SK-N-SH (cell line): ENCODE results near the gene TRIP10. TPM values are rescaled to one million over a fixed set of nuclear protein-coding genes. Genes with fewer than 3 reads are reported as not detected.

Experiments used
- CTCF ChIA-PET: fragments of 300-600, 350-600 bp; formaldehyde crosslinking; extraction: SDS; loops from one replicate; lab custom pipeline; 2021; lab: Yijun Ruan, JAX
- POLR2A ChIA-PET: fragments of 350-600 bp; sonication (Branson Sonifier 250); formaldehyde crosslinking; extraction: SDS; loops from one replicate; lab custom pipeline; 2020; ENCODE audit warnings: antibody characterized with exemption, inconsistent platforms; lab: Yijun Ruan, JAX
- DNase-seq: peaks from one replicate; pipeline ENCODE4 v3.0.0; 2012
- H2AFZ ChIP-seq: fragments of 200-600 bp; sonication (generic); 2 replicates; pipeline ENCODE4 v1.8.1; 2016; ENCODE audit warnings: antibody characterized with exemption, mild to moderate bottlenecking, low read depth
- H3F3A ChIP-seq: fragments of 200-600 bp; sonication (generic); replicated peaks from 2 replicates; pipeline ENCODE3; 2016; ENCODE audit warnings: antibody characterized with exemption, mild to moderate bottlenecking; ENCODE audit not compliant: insufficient read depth
- H3K27ac ChIP-seq, 2 experiments: fragments of 200-500 bp in 1 of 2; fragments of 200-600 bp in 1 of 2; sonication (Bioruptor generic) in 1 of 2; sonication (generic), shearing (Covaris generic) in 1 of 2; 2 replicates each; pipeline versions ENCODE4 v1.5.1 to v1.6.1; 2014 to 2016; ENCODE audit warnings: low read depth in 2 of 2, inconsistent platforms in 1 of 2, low read length in 1 of 2, mild to moderate bottlenecking in 1 of 2, mixed read lengths in 1 of 2
- H3K27me3 ChIP-seq: fragments of 200-600 bp; sonication (generic), shearing (Covaris generic); 2 replicates; pipeline ENCODE4 v1.6.1; 2016; ENCODE audit warnings: mixed run types; ENCODE audit not compliant: insufficient read depth
- H3K36me3 ChIP-seq, 2 experiments: fragments of 200-500 bp in 1 of 2; fragments of 200-600 bp in 1 of 2; sonication (Bioruptor generic) in 1 of 2; sonication (generic) in 1 of 2; replicated peaks in 1 of 2; 2 replicates each; pipeline versions ENCODE3 to v1.5.1; 2014 to 2016; ENCODE audit warnings: low read length in 1 of 2, mild to moderate bottlenecking in 1 of 2; ENCODE audit not compliant: insufficient read depth in 2 of 2, control insufficient read depth in 1 of 2
- H3K4me1 ChIP-seq, 2 experiments: fragments of 200-500 bp in 1 of 2; fragments of 200-600 bp in 1 of 2; sonication (Bioruptor generic) in 1 of 2; sonication (generic), shearing (Covaris generic) in 1 of 2; 2 replicates each; pipeline versions ENCODE4 v1.5.1 to v1.6.1; 2014 to 2016; ENCODE audit warnings: low read depth in 1 of 2, low read length in 1 of 2, mixed run types in 1 of 2; ENCODE audit not compliant: insufficient read depth in 2 of 2, control insufficient read depth in 1 of 2
- H3K4me2 ChIP-seq: fragments of 200-600 bp; sonication (generic), shearing (Covaris generic); 2 replicates; pipeline ENCODE4 v1.6.1; 2017; ENCODE audit warnings: mixed run types
- H3K4me3 ChIP-seq, 2 experiments: fragments of 200-500 bp in 1 of 2; fragments of 200-600 bp in 1 of 2; sonication (Bioruptor generic) in 1 of 2; sonication (generic), shearing (Covaris generic) in 1 of 2; 2 replicates each; pipeline versions ENCODE4 v1.5.1 to v1.8.1; 2014 to 2016; ENCODE audit warnings: low read depth in 2 of 2, inconsistent platforms in 1 of 2, low read length in 1 of 2, mild to moderate bottlenecking in 1 of 2, mixed read lengths in 1 of 2, moderate library complexity in 1 of 2
- H3K79me2 ChIP-seq: fragments of 200-600 bp; sonication (generic); 2 replicates; pipeline ENCODE4 v1.8.1; 2017; ENCODE audit warnings: mild to moderate bottlenecking; ENCODE audit not compliant: insufficient read depth
- H3K9ac ChIP-seq: fragments of 200-600 bp; sonication (generic); 2 replicates; pipeline ENCODE4 v1.6.1; 2017; ENCODE audit warnings: mixed run types
- H3K9me2 ChIP-seq: fragments of 200-600 bp; sonication (generic); 2 replicates; pipeline ENCODE4 v1.6.1; 2017; ENCODE audit warnings: mixed run types
- H3K9me3 ChIP-seq: fragments of 200-600 bp; sonication (generic); 2 replicates; pipeline ENCODE4 v1.6.1; 2017; ENCODE audit warnings: mixed run types, mild to moderate bottlenecking, moderate library complexity
- H4K20me1 ChIP-seq: fragments of 200-600 bp; sonication (generic); 2 replicates; pipeline ENCODE4 v1.6.1; 2017; ENCODE audit warnings: mild to moderate bottlenecking, mixed run types; ENCODE audit not compliant: insufficient read depth
- FOSL2 ChIP-seq: IDR thresholded peaks from 2 replicates; pipeline ENCODE4 v1.4.0; 2012; ENCODE audit warnings: low read depth, mild to moderate bottlenecking, moderate library complexity, borderline replicate concordance
- GABPA ChIP-seq: IDR thresholded peaks from 2 replicates; pipeline ENCODE4 v1.4.0; 2012; ENCODE audit warnings: low read depth, mild to moderate bottlenecking
- GATA2 ChIP-seq: sonication (generic); formaldehyde crosslinking; IDR thresholded peaks from 2 replicates; pipeline ENCODE4 v1.5.0; 2020; ENCODE audit warnings: mild to moderate bottlenecking, missing genetic modification reagents
- JUND ChIP-seq: IDR thresholded peaks from 2 replicates; pipeline ENCODE4 v1.4.0; 2012
- MXI1 ChIP-seq: IDR thresholded peaks from 2 replicates; pipeline ENCODE4 v1.6.1; 2012; ENCODE audit warnings: mild to moderate bottlenecking, low read depth, low read length, improper control_type of control experiment
- NRF1 ChIP-seq: IDR thresholded peaks from 2 replicates; pipeline ENCODE4 v1.6.1; 2012; ENCODE audit warnings: low read depth, mild to moderate bottlenecking, low read length
- PBX3 ChIP-seq: IDR thresholded peaks from 2 replicates; pipeline ENCODE4; 2012
- RAD21 ChIP-seq: IDR thresholded peaks from 2 replicates; pipeline ENCODE4 v1.6.1; 2012; ENCODE audit warnings: mild to moderate bottlenecking, low read length
- RFX5 ChIP-seq: IDR thresholded peaks from 2 replicates; pipeline ENCODE4 v1.6.1; 2012; ENCODE audit warnings: mild to moderate bottlenecking, improper control_type of control experiment, low read length
- TAF1 ChIP-seq: IDR thresholded peaks from 2 replicates; pipeline ENCODE4 v1.6.1; 2012; ENCODE audit warnings: low read depth, mild to moderate bottlenecking, low read length, moderate library complexity, borderline replicate concordance
- TCF12 ChIP-seq: IDR thresholded peaks from 2 replicates; pipeline ENCODE4 v1.4.0; 2012
- YY1 ChIP-seq: IDR thresholded peaks from 2 replicates; pipeline ENCODE4 v1.4.0; 2012; ENCODE audit warnings: low read depth, mild to moderate bottlenecking
- WGBS: methylation state at CpG from one replicate; pipeline ENCODE4 v1.1.6; 2017; ENCODE audit warnings: low lambda C conversion rate; 5-methylcytosine and 5-hydroxymethylcytosine counted together
- polyA plus RNA-seq, 3 experiments: library from polyadenylated mRNA; depleted of rRNA; stranded (reverse); fragments of >200 nt; gene quantifications; 2 replicates each; pipeline ENCODE4 v1.2.3, GENCODE V29; 2012

TRIP10 gene
- polyA plus RNA-seq, 1 of the 3 experiments (the other 2 are of a cell fraction): 42.9 TPM

- POLR2A ChIA-PET: no interaction called here
- peak; percentile 15 for DNase-seq
- H3K9ac ChIP-seq: no peak overlapping the region
- 92% methylated on average over 23 of the region's 23 CpGs for WGBS
- H3K9me2 ChIP-seq: no peaks in the 10 kb centered on the region
- H3K27ac ChIP-seq: no peak overlapping the region
- H3K9me3 ChIP-seq: no peaks in the 10 kb centered on the region
- no peak overlapping the region for H3K4me3 ChIP-seq
- TF ChIP-seq YY1 (no peak), TAF1 (no peak), PBX3 (no peak), MXI1 (no peak), JUND (no peak), GABPA (no peak), GATA2 (CRISPR knock-in tag) (no peak)
- no peaks in the 10 kb centered on the region for H3F3A ChIP-seq
- H3K4me1 ChIP-seq: no peaks in the 10 kb centered on the region
- H3K36me3 ChIP-seq: peaks cover 0 to 5% of the 10 kb centered on the region in 2 experiments
- no peaks in the 10 kb centered on the region for H4K20me1 ChIP-seq
- H3K27me3 ChIP-seq: no peaks in the 10 kb centered on the region
- no peak overlapping the region for H2AFZ ChIP-seq
- H3K4me2 ChIP-seq: no peak overlapping the region
- H3K79me2 ChIP-seq: no peaks in the 10 kb centered on the region
- CTCF ChIA-PET: interaction anchor here (1.4 kb wide), 1 partner anchor 681 kb away, joined by 4 read pairs; no protein-coding TSS in a partner anchor
These were observed 9.8 kb upstream of the TRIP10 start for GRCh38 chr19:6729573-6730152.

- ChIA-PET CTCF (interaction anchor here (1.4 kb wide), 1 partner anchor 682 kb away, joined by 4 read pairs; no protein-coding TSS in a partner anchor), POLR2A (no interaction called here)
- H3K36me3 ChIP-seq: peaks cover 0 to 5% of the 10 kb centered on the region in 2 experiments
- H3K4me3 ChIP-seq: no peak overlapping the region
- H3K9me2 ChIP-seq: no peaks in the 10 kb centered on the region
- peak; percentile 71 for DNase-seq
- H3F3A ChIP-seq: no peaks in the 10 kb centered on the region
- TF ChIP-seq TCF12 (no peak), FOSL2 (no peak), TAF1 (no peak), RFX5 (no peak), NRF1 (no peak), RAD21 (no peak)
- no peak overlapping the region for H3K27ac ChIP-seq
- WGBS: 84% methylated on average over 22 of the region's 27 CpGs
- H3K27me3 ChIP-seq: no peaks in the 10 kb centered on the region
- H3K79me2 ChIP-seq: peaks cover 3% of the 10 kb centered on the region; the same call in 1 of the 2 replicates
- no peak overlapping the region for H3K9ac ChIP-seq
- H4K20me1 ChIP-seq: no peaks in the 10 kb centered on the region
- no peak overlapping the region for H2AFZ ChIP-seq
- H3K4me1 ChIP-seq: peaks cover 0 to under 1% of the 10 kb centered on the region in 2 experiments; a peak in 2 of 4 replicates
- no peak overlapping the region for H3K4me2 ChIP-seq
- H3K9me3 ChIP-seq: no peaks in the 10 kb centered on the region
These were observed 9.2 kb upstream of the TRIP10 start for GRCh38 chr19:6730153-6730804.
